Measurements from ENCODE around the gene SLC46A2.

SLC46A2 gene, protein sequence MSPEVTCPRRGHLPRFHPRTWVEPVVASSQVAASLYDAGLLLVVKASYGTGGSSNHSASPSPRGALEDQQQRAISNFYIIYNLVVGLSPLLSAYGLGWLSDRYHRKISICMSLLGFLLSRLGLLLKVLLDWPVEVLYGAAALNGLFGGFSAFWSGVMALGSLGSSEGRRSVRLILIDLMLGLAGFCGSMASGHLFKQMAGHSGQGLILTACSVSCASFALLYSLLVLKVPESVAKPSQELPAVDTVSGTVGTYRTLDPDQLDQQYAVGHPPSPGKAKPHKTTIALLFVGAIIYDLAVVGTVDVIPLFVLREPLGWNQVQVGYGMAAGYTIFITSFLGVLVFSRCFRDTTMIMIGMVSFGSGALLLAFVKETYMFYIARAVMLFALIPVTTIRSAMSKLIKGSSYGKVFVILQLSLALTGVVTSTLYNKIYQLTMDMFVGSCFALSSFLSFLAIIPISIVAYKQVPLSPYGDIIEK

DNA sequence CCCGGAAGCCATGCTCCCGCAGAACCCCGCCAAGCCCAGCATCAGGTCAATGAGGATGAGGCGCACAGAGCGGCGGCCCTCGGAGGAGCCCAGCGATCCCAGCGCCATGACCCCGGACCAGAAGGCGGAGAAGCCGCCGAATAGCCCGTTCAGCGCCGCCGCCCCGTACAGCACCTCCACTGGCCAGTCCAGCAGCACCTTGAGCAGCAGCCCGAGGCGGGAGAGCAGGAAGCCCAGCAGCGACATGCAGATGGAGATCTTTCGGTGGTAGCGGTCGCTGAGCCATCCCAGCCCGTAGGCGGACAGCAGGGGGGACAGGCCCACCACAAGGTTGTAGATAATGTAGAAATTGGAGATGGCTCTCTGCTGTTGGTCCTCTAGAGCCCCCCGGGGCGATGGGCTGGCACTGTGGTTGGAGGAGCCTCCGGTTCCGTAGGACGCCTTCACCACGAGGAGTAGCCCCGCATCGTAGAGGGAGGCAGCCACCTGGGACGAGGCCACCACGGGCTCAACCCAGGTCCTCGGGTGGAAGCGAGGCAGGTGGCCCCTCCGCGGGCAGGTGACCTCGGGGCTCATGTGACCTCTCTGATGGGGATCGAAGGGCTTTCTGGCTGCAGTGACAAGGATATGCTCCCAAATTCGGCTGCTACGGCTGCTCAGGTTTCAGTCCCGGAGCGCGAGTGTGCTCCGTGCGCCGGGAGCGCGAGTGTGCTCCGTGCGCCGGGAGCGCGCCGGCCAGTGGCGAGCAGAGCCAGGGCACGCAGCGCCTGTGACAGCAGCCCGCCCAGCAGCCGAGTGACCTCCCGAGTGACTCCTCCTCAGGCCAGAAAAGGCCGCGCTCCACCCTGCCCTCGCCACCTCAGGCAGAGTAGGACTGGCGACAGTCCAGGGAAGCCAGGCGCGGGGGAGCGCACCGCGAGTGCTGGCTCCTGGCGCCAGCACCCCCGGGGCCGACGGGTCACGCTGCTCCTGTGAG lies at the start of gene SLC46A2:
SLC46A2 (minus strand) TSS at position 771 of the 976 bp plus-strand sequence; CDS start at position 576, 195 bp downstream.
- DNase-seq, result no peak

DNA sequence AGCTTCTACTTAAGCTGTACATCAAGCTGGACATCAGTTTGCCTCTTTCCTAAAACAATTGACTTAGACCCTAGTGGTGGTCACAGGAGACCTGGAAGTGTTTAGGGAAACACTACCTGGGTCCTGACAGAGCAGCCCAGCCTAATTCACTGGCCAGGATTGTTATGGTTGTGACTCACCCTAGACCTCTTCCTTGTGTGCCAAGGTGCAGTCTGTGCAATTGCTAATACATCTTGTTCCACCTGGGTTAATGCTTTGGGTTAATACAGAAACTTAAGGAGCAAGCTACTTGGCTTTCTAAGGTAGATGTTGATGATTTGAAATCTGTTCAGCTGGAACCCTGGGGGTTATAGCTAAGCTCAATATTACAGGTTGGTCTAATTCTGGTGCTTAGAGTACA lies 48.7 kb upstream of the SLC46A2 start:
- no peak for DNase-seq

DNA sequence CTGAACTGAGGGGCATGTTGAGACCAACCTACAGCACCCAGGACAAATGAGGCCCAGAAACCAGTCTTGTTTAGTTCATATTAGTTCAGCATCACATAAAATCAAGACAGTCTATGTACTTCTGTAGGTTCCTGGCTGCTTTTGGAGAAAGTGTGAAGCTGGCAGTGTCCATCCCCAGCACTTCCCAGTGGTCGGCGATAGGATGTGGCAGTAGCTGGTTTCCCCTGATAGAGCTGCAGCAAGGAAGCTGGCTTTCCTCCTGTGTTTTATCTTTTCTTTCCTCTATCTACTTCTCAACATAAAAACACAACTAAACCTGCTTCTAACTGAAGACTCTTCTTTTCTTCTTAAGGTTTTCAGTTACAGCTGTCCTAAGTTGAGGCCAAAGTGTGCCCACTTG lies 43.0 kb upstream of the SLC46A2 start:
- DNase-seq, result no peak

DNA sequence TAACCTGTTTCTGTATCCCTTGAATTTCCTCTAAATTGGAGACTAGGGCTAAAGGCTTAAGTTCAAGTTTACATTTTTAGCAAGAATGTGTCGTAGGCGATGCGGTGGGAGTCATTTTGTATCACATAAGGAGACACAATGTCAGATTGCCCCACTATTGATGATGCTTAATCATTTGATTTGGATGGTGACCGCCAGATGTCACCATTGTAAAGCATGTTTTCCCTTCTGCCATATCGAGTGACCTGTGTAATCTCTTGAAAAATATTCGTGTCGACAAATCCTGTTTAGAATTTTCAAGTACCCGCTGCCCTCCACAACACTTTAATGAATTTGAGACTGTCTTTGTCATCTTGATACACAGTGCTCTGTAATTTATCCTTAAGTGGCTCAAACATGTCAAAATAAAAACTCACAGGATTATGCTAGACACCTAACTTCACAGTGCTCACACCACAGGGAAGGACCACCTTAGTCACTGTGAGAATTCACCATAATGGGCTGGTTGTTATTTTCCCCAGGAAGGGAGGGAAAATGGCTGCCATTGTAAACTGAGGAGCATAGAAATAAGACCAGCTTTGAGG lies 34.5 kb upstream of the SLC46A2 start:
- peak; percentile 5 for DNase-seq

DNA sequence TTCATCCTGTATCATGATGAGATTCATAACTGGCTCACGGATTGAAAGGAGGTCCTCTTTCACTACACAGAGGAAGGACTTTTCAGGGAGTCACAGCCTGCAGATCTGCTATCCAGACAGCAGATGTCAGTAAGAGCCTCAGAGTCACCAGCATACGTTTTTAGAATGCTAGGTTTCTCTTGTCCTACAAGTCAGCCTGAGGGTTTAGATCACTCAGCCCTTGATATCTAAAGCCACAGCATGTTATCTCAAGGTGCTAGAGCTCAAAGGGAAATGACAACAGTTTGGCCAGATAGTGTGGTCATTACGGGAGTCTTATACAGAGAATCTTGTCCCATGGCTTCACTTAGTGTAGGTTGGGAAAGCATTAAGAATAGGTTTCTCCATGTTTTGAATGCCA lies 30.9 kb upstream of the SLC46A2 start:
- DNase-seq, result peak; percentile 52

DNA sequence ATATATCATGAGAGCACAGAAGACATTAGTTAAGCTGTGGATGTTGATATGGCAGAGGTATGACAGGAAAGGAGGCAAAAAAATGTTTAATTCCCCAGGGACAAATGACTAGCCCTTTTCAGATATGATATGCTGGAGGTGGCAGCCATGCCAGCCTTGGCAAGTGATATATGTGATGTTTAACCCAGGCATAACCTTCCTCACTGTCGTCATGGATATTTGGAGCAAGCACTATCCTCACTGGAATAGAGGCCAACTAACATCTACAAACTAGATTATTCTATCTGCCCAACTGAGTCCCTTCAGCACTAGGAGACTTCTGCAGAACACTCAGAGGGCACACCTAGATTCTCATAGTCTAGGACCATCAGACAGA lies 27.3 kb upstream of the SLC46A2 start:
- no peak for DNase-seq

DNA sequence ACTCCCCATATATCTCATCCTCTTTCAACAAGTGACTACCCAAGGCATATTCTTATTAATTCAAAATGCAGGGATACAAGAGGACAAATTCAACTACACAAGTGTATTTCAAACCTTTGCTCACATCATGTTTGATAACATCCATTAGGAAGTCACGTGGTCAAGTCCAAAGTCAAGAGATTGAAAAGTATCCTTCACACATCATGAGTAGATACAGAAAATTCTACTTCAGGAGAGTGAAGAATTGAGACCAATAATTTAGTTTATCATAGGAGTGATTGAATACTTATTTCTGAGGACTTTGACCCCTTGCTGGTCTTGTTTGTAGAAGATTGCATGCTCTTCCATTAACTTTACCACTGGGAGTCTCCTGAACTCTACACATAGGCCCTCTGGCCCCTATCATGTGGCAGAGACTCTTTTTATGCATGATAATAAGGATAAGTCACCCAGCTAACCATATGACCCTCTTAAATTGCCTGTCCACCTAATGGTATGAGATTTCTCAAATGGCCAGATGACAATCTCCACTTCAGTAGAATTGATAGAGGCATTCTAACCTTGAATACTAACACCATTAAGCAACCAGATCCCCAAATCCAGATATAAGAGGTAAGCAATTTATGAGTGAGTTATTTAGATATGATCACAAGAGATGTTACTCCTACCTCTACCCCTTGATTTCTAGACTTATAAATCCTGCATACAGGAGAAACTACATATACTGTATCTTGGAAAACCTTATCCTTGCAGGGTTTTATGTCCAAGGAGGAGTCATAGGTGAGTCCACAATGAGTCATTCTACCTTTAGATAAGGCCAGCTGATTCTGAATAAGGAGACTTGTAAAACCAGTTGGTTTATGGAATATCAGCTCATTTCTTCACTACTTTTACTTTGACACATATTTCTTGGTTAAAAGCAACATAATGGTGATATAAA lies 26.6 kb upstream of the SLC46A2 start:
- no peak for DNase-seq

DNA sequence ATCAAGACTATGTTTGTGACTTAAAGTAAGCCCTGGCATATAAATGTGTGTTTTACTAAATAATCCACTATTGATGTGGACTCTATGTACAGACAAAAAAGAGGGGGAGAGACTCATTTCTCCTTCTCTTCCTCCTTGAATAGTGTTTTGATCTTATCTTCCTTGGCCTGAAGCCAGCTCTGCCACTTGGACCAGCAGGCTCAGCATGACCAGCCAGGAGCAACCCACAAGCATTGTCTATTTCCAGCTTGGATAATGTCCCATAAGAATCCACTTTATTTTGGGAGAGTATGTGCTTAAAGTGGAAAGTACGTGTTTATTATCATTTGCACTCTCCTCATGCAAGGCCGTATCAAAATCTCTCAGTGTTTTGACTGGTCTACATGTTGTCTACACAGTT lies 23.8 kb upstream of the SLC46A2 start:
- DNase-seq, result no peak

DNA sequence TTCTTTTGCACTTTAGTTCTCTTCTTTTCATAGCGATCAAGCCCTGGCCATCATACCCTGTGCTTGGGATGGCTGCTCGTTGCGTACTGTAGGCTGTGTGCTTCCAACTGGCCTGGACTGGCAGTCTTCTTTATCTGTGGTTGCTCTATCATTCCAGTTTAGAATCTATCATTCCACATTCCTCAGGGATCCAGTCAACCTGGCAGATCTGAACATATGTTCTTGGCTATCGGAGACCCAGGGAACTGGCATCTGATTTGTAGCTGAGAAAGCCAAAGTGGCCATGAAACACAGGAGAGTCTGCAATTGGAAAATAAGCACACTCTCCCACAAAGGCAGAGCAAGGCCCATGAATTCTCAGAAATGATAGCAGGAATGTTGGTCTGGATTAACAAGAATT lies 22.6 kb upstream of the SLC46A2 start:
- DNase-seq, result no peak

DNA sequence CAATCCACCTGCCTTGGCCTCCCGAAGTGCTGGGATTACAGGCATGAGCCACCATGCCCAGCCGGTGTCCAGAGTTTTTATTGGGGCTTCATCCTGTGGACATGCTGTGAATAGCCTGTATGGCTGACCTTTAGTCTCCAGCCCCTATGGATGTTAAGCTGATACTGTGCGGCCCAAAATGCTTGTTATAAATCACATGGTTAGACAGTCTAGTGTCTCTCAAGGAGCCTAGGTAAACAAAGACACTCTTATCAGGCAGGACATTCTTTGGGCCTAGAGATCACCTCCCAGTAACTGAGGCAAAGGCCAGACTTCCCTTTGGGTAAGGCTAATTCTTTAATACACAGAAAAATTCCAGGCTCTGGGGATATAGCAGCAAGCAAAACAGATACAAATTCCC lies 22.0 kb upstream of the SLC46A2 start:
- DNase-seq, result no peak

DNA sequence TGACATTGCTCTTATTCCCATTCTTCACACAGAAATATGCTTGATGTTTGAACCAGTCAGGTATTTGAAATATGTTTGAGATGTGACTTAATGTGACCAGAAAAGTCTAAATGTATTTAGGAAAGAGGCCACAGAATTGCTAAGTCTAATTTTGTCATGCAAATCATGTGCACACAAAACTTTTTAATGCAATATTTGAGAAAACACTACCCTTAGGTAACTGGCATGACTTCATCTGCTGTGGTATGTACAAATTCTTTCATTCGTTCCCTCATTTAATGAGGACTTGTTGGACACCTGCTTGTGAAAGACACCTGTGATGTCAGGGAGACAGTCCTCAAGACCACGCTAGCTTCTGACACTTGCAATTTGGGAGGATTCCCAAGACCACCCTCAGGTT lies 21.1 kb upstream of the SLC46A2 start:
- DNase-seq, result no peak

DNA sequence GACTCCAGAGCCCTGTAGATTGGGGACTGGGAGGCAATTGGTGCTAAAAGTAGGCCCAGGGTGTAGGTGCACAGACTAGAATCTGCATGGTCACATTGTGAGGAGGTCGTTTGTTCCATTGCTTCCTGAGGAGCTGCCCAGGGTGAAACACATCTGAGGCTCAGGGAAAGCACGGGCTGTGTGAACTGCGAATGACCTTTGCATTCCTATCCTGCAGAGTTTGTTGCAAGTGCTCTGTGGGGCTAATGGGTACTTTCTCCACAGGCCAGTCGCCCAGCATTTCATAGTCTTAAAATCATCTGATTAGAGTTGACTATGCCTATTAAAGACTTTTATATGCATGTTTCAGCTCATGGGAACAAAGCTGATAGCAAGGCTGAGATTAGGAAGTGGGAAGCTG lies 14.4 kb upstream of the SLC46A2 start:
- no peak for DNase-seq

DNA sequence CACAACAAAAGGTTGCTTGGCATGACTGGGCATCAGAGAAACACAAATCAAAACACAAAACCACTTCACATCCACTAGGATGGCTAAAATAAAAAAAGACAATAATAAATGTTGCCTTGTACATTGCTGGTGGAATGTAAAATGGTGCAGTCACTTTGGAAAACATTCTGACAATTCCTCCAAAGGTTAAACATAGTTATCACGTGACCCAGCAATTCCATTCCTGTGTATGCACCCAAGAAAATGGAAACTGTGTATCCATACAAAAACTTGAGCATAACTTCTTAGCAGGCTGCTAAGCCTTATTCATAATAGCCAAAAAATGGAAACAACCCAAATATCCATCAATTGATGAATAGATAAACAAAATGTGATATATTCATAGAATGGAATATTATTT lies 10.2 kb upstream of the SLC46A2 start:
- no peak for DNase-seq

DNA sequence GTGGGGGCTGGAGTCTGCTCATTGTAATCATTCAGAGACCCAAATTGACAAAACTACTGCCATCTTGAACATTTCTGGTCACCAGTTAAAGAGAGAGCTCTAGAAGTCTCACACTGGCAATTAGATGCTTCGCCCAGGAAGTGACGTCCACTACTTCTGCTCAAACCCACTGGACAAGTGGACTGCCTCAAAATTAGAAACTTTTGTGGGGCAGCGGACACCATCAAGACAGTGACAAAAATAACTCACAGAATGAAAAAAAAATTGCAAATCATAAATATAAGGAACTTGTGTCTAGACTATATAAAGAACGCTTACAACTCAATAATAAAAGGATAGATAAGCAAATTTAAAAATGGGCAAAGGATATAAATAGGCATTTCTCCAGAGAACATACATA lies 9.8 kb upstream of the SLC46A2 start:
- no peak for DNase-seq

DNA sequence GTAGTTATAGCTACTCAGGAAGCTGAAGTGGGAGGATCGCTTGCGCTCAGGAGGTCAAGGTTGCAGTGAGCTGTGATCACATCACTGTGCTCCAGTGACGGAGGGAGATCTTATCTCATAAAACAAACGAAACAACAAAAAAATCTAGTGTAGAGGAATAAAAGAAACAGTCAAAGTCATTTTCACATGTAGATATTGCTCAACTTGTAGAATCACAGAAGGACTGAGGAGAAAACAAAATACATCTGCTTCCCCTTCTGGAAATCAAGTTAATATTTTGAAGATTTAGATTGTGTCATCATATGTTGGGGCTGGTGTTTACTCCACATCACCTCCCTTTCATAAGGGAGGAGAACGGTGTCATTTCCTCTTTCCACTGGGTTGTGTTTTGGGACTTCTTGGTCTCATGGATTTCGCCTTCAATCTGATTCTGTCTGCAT lies 8.2 kb upstream of the SLC46A2 start:
- no peak for DNase-seq

DNA sequence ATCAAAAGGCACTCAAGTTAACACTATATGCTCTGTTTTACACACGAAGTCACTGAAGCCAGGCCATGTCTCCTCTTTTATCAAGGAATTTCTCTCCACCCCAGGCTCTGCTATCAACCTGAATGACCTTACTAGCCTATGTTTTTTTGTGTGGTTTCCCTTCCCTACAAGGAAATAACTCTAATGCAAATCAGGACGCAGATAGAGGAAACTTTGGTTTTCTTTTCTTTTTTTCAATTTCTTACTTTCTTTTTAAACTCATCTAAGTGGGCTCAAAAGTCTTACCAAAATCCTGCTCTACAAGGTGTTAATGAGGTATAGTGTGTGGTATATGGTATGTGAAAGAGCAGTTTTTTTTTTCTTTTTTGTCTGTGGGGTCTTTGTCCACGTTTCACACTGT lies 5.5 kb upstream of the SLC46A2 start:
- DNase-seq, result no peak

DNA sequence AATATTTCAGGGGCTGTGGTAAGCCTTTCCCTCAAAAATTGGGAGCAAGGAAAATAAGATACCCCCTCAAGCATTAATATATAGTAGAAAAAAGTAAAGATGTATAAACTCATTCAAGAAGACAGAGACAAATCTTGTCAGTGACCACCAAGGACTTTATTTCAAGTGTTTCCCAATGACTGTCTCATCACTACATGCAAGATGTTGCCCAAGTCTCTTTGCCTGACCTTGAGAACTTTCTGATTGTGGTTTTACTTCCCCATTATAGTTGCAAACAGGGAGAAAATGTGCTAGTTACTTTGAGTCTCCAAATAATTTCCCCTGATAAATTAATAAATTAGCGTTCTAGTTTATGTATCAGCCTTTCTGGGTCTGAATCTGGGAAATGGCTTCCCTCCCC lies 4.0 kb upstream of the SLC46A2 start:
- DNase-seq, result no peak

DNA sequence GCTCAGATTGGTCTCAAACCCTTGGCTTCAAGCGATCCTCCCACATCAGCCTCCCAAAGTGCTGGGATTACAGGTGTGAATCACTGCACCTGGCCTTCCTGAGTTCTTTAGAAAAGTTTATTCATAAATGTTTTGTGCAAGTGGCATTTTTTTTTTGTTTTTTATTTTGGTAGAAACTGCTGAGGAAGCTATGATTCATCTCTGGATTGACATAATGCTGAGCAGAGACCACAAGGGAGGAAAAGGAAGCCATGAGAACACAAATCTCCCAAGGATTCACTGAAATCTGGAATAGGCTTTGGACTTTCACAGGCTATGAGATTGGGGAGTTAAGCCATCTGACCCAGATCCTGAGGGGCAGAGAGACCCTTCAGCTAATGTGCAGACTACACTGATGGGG lies 3.4 kb upstream of the SLC46A2 start:
- no peak for DNase-seq

DNA sequence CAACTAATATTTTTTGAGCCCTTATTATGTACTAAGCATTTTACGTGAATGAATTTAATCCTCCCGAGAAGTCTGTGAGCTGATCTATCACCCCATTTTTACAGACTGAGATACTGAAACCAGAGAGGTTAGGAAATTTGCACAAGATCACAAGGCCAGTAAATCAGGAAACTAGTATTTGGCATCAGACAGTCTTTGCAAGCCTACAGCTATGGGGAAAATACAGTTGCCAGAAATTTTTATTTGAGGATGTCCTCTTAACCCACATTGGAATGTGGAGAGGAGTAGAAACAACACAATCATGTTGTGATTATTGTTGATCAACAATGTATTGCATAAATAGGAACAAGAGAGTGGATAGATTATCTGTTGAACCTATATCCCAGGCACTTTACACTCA lies 2.3 kb upstream of the SLC46A2 start:
- DNase-seq, result no peak

DNA sequence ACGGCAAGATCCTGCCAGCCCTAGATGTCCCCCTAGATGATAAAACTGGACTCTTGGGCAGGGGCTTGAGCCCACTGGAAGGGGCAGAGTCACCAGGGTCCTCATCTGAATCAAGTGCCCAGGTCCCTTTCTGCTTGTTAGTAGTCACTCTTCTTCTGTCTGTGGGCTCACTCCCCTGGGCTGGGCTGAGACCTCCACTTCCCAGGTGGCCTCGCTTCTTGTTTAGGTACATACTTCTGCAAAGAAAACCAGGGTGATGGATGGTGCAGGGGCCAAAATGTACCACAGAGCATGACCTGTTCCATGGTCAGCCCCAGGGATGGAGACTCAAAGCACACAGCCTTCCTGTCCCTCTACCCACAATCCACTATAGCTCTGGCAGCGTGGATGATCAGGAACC lies 845 bp upstream of the SLC46A2 start:
- DNase-seq, result no peak

DNA sequence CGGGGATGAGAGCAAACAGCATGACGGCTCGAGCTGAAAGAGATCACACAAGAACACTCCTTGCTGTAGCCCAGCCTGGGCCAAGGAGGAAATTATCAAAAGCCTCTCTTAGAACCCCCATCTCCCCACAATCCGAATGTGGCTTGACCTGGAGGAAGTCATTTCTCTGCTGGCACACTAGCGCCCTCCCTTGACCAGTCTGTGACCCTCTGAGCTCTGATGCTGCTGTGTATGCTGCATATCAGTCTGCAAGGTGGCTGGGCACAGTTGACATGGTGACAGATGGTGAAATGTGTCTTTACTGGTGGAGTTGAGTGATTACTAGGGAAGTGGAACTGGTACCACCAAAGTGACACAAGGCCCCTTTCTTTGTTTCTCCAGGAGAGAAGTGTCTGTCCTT lies 3.3 kb downstream of the SLC46A2 start:
- peak; percentile 15 for DNase-seq

DNA sequence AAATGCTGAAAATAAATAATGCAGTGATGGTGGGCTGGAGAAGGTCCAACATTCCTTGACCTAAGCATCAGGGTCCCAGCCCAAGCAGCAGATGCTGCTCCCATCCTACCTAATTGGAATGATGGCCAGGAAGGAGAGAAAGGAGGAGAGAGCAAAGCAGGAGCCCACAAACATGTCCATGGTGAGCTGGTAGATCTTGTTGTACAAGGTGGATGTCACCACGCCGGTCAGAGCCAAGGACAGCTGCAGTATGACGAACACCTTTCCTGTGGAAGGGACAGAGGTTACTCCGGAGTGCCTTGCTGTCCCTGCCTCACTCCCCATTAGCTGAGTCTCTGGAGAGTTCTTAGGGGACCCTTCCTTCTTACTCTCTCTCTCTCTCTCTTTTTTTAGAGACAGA lies 4.3 kb downstream of the SLC46A2 start:
- DNase-seq, result no peak
